IMR-90 (cell line): ENCODE results near the gene SOCS2. TPM values are rescaled to one million over a fixed set of nuclear protein-coding genes. Genes with fewer than 3 reads are reported as not detected.

Experiments
- ATAC-seq: fragments of 200-7000 bp; cut with Tn5 transposase; 2 replicates; pipeline ENCODE4 v1.9.1; 2020; ENCODE audit warnings: low read depth, mild to moderate bottlenecking, moderate library complexity
- BruUV-seq: library from RNA; stranded (reverse); fragments of 400-500 nt; replicated peaks from 2 replicates; lab custom pipeline; 2021; lab: Mats Ljungman, UMichigan
- CTCF ChIA-PET: fragments of 300-600 bp; formaldehyde crosslinking; extraction: SDS; loops from one replicate; lab custom pipeline; 2021; ENCODE audit warnings: antibody characterized with exemption; lab: Yijun Ruan, JAX
- POLR2A ChIA-PET: fragments of 300-600 bp; sonication (Branson Sonifier 250); formaldehyde crosslinking; loops from one replicate; lab custom pipeline; 2022; ENCODE audit warnings: antibody characterized with exemption; ENCODE audit not compliant: unreplicated experiment; lab: Charles Lee
- DNase-seq: peaks from one replicate; pipeline ENCODE4 v3.0.0; 2013
- H2AFZ ChIP-seq: replicated peaks from 2 replicates; pipeline ENCODE3; 2013; ENCODE audit warnings: low read length, mild to moderate bottlenecking; ENCODE audit not compliant: poor library complexity
- H2AK5ac ChIP-seq: 2 replicates; pipeline ENCODE4 v1.6.1; 2013; ENCODE audit warnings: low read depth, low read length, inconsistent platforms
- H2AK9ac ChIP-seq: replicated peaks from 2 replicates; pipeline ENCODE3; 2013; ENCODE audit warnings: mild to moderate bottlenecking, low read depth, low read length, moderate library complexity; ENCODE audit not compliant: poor library complexity
- H2BK120ac ChIP-seq: 2 replicates; pipeline ENCODE4 v1.6.1; 2013; ENCODE audit warnings: low read depth, low read length, inconsistent platforms
- H2BK15ac ChIP-seq: 3 replicates; pipeline ENCODE4 v1.6.1; 2013; ENCODE audit warnings: low read depth, low read length, inconsistent platforms
- H2BK20ac ChIP-seq: 2 replicates; pipeline ENCODE4 v1.6.1; 2013; ENCODE audit warnings: low read depth, mild to moderate bottlenecking, inconsistent platforms, low read length, moderate library complexity
- H2BK5ac ChIP-seq: 2 replicates; pipeline ENCODE4 v1.6.1; 2013; ENCODE audit warnings: mild to moderate bottlenecking, low read depth, low read length, inconsistent platforms; ENCODE audit not compliant: poor library complexity, severe bottlenecking
- H3K14ac ChIP-seq: replicated peaks from 2 replicates; pipeline ENCODE4 v1.6.1; 2013; ENCODE audit warnings: low read depth, low read length, inconsistent platforms
- H3K18ac ChIP-seq: 2 replicates; pipeline ENCODE4 v1.6.1; 2013; ENCODE audit warnings: low read depth, low read length, control low read depth
- H3K23ac ChIP-seq: 2 replicates; pipeline ENCODE4 v1.6.1; 2013; ENCODE audit warnings: low read depth, low read length, inconsistent platforms
- H3K27ac ChIP-seq: 2 replicates; pipeline ENCODE4 v1.5.1; 2013; ENCODE audit warnings: mild to moderate bottlenecking, control low read depth, low read length; ENCODE audit not compliant: insufficient read depth
- H3K27me3 ChIP-seq: 2 replicates; pipeline ENCODE4 v1.6.1; 2013; ENCODE audit warnings: low read length; ENCODE audit not compliant: control insufficient read depth, insufficient read depth
- H3K36me3 ChIP-seq: 2 replicates; pipeline ENCODE4 v1.6.1; 2013; ENCODE audit warnings: low read length, mixed read lengths; ENCODE audit not compliant: control insufficient read depth, insufficient read depth
- H3K4ac ChIP-seq: 2 replicates; pipeline ENCODE4 v1.6.1; 2013; ENCODE audit warnings: low read depth, low read length, inconsistent platforms
- H3K4me1 ChIP-seq: 2 replicates; pipeline ENCODE4 v1.6.1; 2013; ENCODE audit warnings: low read length, mixed read lengths; ENCODE audit not compliant: control insufficient read depth, insufficient read depth
- H3K4me2 ChIP-seq: 2 replicates; pipeline ENCODE4 v1.6.1; 2013; ENCODE audit warnings: low read depth, mild to moderate bottlenecking, control low read depth, low read length, moderate library complexity
- H3K4me3 ChIP-seq: 2 replicates; pipeline ENCODE4 v1.5.1; 2013; ENCODE audit warnings: low read depth, mild to moderate bottlenecking, control low read depth, low read length, moderate library complexity; ENCODE audit not compliant: insufficient read depth
- H3K56ac ChIP-seq: 2 replicates; pipeline ENCODE4 v1.6.1; 2013; ENCODE audit warnings: low read length, inconsistent platforms; ENCODE audit not compliant: insufficient read depth; ENCODE audit errors: extremely low read depth
- H3K79me1 ChIP-seq, 2 experiments: 2 replicates each; pipeline ENCODE4 v1.6.1; 2013; ENCODE audit warnings: low read length in 2 of 2, inconsistent platforms in 1 of 2, low read depth in 1 of 2
- H3K9ac ChIP-seq: 2 replicates; pipeline ENCODE4 v1.6.1; 2013; ENCODE audit warnings: low read depth, low read length, control low read depth
- H3K9me1 ChIP-seq: 2 replicates; pipeline ENCODE4 v1.6.1; 2013; ENCODE audit warnings: low read length, inconsistent platforms; ENCODE audit not compliant: insufficient read depth
- H3K9me3 ChIP-seq: 2 replicates; pipeline ENCODE4 v1.6.1; 2013; ENCODE audit warnings: low read length; ENCODE audit not compliant: control insufficient read depth, insufficient read depth
- H4K20me1 ChIP-seq: 2 replicates; pipeline ENCODE4 v1.6.1; 2013; ENCODE audit warnings: low read length, inconsistent platforms; ENCODE audit not compliant: insufficient read depth
- H4K5ac ChIP-seq: 2 replicates; pipeline ENCODE4 v1.6.1; 2013; ENCODE audit warnings: mild to moderate bottlenecking, low read depth, low read length, control low read depth
- H4K8ac ChIP-seq, 2 experiments: 2 replicates each; pipeline ENCODE4 v1.6.1; 2013; ENCODE audit warnings: low read depth in 2 of 2, low read length in 2 of 2, control low read depth in 1 of 2, inconsistent platforms in 1 of 2
- H4K91ac ChIP-seq: 2 replicates; pipeline ENCODE4 v1.6.1; 2013; ENCODE audit warnings: low read depth, low read length, inconsistent platforms; ENCODE audit not compliant: insufficient read depth
- BHLHE40 ChIP-seq: fragments of 150-350 bp; IDR thresholded peaks from 2 replicates; pipeline ENCODE4 v1.6.1; 2016; ENCODE audit warnings: mild to moderate bottlenecking, low read depth, low read length
- CEBPB ChIP-seq: IDR thresholded peaks from 2 replicates; pipeline ENCODE4 v1.6.1; 2012; ENCODE audit warnings: low read depth, low read length, improper control_type of control experiment
- CHD1 ChIP-seq: IDR thresholded peaks from 2 replicates; pipeline ENCODE4 v1.6.1; 2012; ENCODE audit warnings: low read depth, low read length, improper control_type of control experiment
- CTCF ChIP-seq: conservative IDR thresholded peaks from 2 replicates; pipeline ENCODE4 v1.5.1; 2012; ENCODE audit warnings: mild to moderate bottlenecking, low read depth, low read length, improper control_type of control experiment
- ELK1 ChIP-seq: fragments of 150-350 bp; IDR thresholded peaks from 2 replicates; pipeline ENCODE4 v1.6.1; 2016; ENCODE audit warnings: low read depth, mild to moderate bottlenecking, low read length, moderate library complexity, borderline replicate concordance
- FOS ChIP-seq: fragments of 150-350 bp; IDR thresholded peaks from 2 replicates; pipeline ENCODE4 v1.6.1; 2016; ENCODE audit warnings: low read depth, low read length
- MAFK ChIP-seq: IDR thresholded peaks from 2 replicates; pipeline ENCODE4 v1.6.1; 2012; ENCODE audit warnings: low read depth, low read length, improper control_type of control experiment
- MAZ ChIP-seq: IDR thresholded peaks from 2 replicates; pipeline ENCODE4 v1.6.1; 2012; ENCODE audit warnings: low read depth, mild to moderate bottlenecking, low read length, improper control_type of control experiment, moderate library complexity, borderline replicate concordance
- MXI1 ChIP-seq: IDR thresholded peaks from 2 replicates; pipeline ENCODE4 v1.6.1; 2012; ENCODE audit warnings: low read depth, mild to moderate bottlenecking, low read length, moderate library complexity, borderline replicate concordance
- NFE2L2 ChIP-seq: fragments of 150-350 bp; IDR thresholded peaks from 2 replicates; pipeline ENCODE4 v1.6.1; 2016; ENCODE audit warnings: low read depth, mild to moderate bottlenecking, low read length
- POLR2A ChIP-seq: IDR thresholded peaks from 2 replicates; pipeline ENCODE4 v1.6.1; 2012; ENCODE audit warnings: mild to moderate bottlenecking, low read depth, low read length
- RAD21 ChIP-seq: IDR thresholded peaks from 2 replicates; pipeline ENCODE4 v1.6.1; 2012; ENCODE audit warnings: low read length, improper control_type of control experiment
- RCOR1 ChIP-seq: IDR thresholded peaks from 2 replicates; pipeline ENCODE4 v1.6.1; 2012; ENCODE audit warnings: mild to moderate bottlenecking, low read length, improper control_type of control experiment; ENCODE audit not compliant: insufficient replicate concordance
- RFX5 ChIP-seq: IDR thresholded peaks from 2 replicates; pipeline ENCODE4 v1.8.0; 2012; ENCODE audit warnings: low read depth, mild to moderate bottlenecking, low read length, moderate library complexity
- SMC3 ChIP-seq: fragments of 150-350 bp; IDR thresholded peaks from 2 replicates; pipeline ENCODE4 v1.6.1; 2016; ENCODE audit warnings: low read depth, mild to moderate bottlenecking, antibody characterized with exemption, low read length, moderate library complexity
- USF2 ChIP-seq: fragments of 150-350 bp; IDR thresholded peaks from 2 replicates; pipeline ENCODE4 v1.6.1; 2017; ENCODE audit warnings: mild to moderate bottlenecking, antibody characterized with exemption, low read length, low read depth
- WGBS, 2 experiments: methylation state at CpG; one replicate each; pipeline versions ENCODE4 v1.1.5 to v1.1.7; 2013; ENCODE audit warnings: missing lambda C conversion rate in 2 of 2; ENCODE audit not compliant: insufficient read length in 1 of 2; ENCODE audit errors: extremely low coverage in 2 of 2; 5-methylcytosine and 5-hydroxymethylcytosine counted together
- dilution Hi-C: fragments of 300-500 bp; cut with HindIII; formaldehyde crosslinking; loops from one replicate; pipeline ENCODE4 v1.14.3; 2018; ENCODE audit warnings: low sequenced_read_pairs; ENCODE audit not compliant: unreplicated experiment
- in situ Hi-C: fragments of 300-500 bp; cut with MboI; formaldehyde crosslinking; loops from 3 replicates; pipeline ENCODE4 v1.14.3; 2019; ENCODE audit warnings: low sequenced_read_pairs, inconsistent platforms, mixed read lengths
- intact Hi-C: fragments of 100-400 bp; cut with micrococcal nuclease; formaldehyde crosslinking; loops from 2 replicates; pipeline ENCODE4 v1.10.0; 2022
- polyA plus RNA-seq, 3 experiments: library from polyadenylated mRNA; depleted of rRNA; stranded (reverse); fragments of >200 nt; gene quantifications; 2 replicates each; pipeline ENCODE4 v1.2.3, GENCODE V29; 2012; ENCODE audit warnings: low replicate concordance in 1 of 3
- total RNA-seq: library from RNA; depleted of rRNA; stranded (reverse); fragments of >200 nt; gene quantifications from 2 replicates; pipeline ENCODE4 v1.2.3, GENCODE V29; 2012

SOCS2 gene
- total and polyA plus RNA-seq, 2 of the 4 experiments (the other 2 are of a cell fraction), result 12.0 to 12.4 TPM

- BruUV-seq, result no TSS peak
- no CpG with 5 or more reads among the region's 3 CpGs for whole genome bisulfite sequencing, 2 experiments
- ATAC-seq, result no peak
- H2BK120ac ChIP-seq, result no peak overlapping the region
- H3K4me3 ChIP-seq, result no peak overlapping the region
- H2AFZ ChIP-seq, result no peak overlapping the region
- H4K5ac ChIP-seq, result no peak overlapping the region
- no peak overlapping the region for H4K91ac ChIP-seq
- POLR2A ChIA-PET, result no interaction called here
- H3K14ac ChIP-seq, result no peak overlapping the region
- peaks cover 0 to 3% of the 10 kb centered on the region in 2 experiments; a peak in 1 of 4 replicates for H3K79me1 ChIP-seq
- H3K36me3 ChIP-seq, result no peaks in the 10 kb centered on the region
- H3K27me3 ChIP-seq, result no peaks in the 10 kb centered on the region
- TF ChIP-seq MXI1 (no peak), SMC3 (no peak), USF2 (no peak), BHLHE40 (no peak), RFX5 (no peak), NFE2L2 (no peak), MAFK (no peak), FOS (no peak), RAD21 (no peak), CTCF (no peak), MAZ (no peak), RCOR1 (no peak), POLR2A (no peak), ELK1 (no peak), CHD1 (no peak), CEBPB (no peak)
- no peak overlapping the region for H3K4ac ChIP-seq
- H3K23ac ChIP-seq, result no peak overlapping the region
- no peak overlapping the region for H2AK9ac ChIP-seq
- H3K9ac ChIP-seq, result no peak overlapping the region
- no peak overlapping the region for H2BK15ac ChIP-seq
- H3K9me1 ChIP-seq, result 0 out of 2 replicates have a peak, but pooled peaks cover 2% of the 10 kb centered on the region
- H2BK5ac ChIP-seq, result no peak overlapping the region
- no peak overlapping the region for H2AK5ac ChIP-seq
- intact Hi-C loops, result no loop called here
- no peak overlapping the region for H3K27ac ChIP-seq
- dilution Hi-C loops, result no loop called here
- no peaks in the 10 kb centered on the region; the same call in 1 of the 2 replicates for H3K4me1 ChIP-seq
- DNase-seq, result no peak
- no peak overlapping the region for H2BK20ac ChIP-seq
- H4K20me1 ChIP-seq, result no peaks in the 10 kb centered on the region
- in situ Hi-C loops, result no loop called here
- CTCF ChIA-PET, result interaction anchor here (0.8 kb wide), 1 partner anchor 18 kb away, joined by 3 read pairs; no protein-coding TSS in a partner anchor
- H3K56ac ChIP-seq, result no peak overlapping the region
- 0 out of 4 replicates have a peak overlapping the region, but pooled peaks of 1 of the 2 experiments have one; percentile 35 for H4K8ac ChIP-seq
- H3K4me2 ChIP-seq, result no peak overlapping the region
- H3K9me3 ChIP-seq, result no peaks in the 10 kb centered on the region
- H3K18ac ChIP-seq, result no peak overlapping the region
These were observed 22.9 kb downstream of the SOCS2 start for GRCh38 chr12:93595351-93595750.
